Gastrocnemius medialis (tissue), 4 donors: Measurements from ENCODE around the gene WFDC12. TPM values are rescaled to one million over a fixed set of nuclear protein-coding genes. Genes with fewer than 3 reads are reported as not detected.

Source experiments
- ATAC-seq, 2 donors: fragments of 150-250 bp; one replicate each; pipeline ENCODE4 v1.9.1; 2016
- DNase-seq, 2 donors: peaks; one replicate each; pipeline ENCODE4 v3.0.0-alpha.2; 2019
- H3K27ac ChIP-seq, 4 donors: fragments of 200-600 bp; sonication (generic); 1 replicate in 1 of 4; 2 replicates in 3 of 4; pipeline ENCODE4 v1.5.1; 2016 to 2018; ENCODE audit warnings: mild to moderate bottlenecking in 2 of 4, moderate library complexity in 1 of 4
- H3K27me3 ChIP-seq, 3 donors: fragments of 200-600 bp; sonication (generic) in 2 of 3; 1 replicate in 1 of 3; 2 replicates in 2 of 3; pipeline versions ENCODE4 v1.5.1 to v1.6.0; 2016 to 2019; ENCODE audit warnings: mild to moderate bottlenecking in 1 of 3, moderate library complexity in 1 of 3
- H3K36me3 ChIP-seq, 2 donors: fragments of 200-600 bp; sonication (generic) in 1 of 2; one replicate each; pipeline ENCODE4 v1.5.1; 2017 to 2018
- H3K4me1 ChIP-seq, 2 donors: fragments of 200-600 bp; sonication (generic) in 1 of 2; one replicate each; pipeline ENCODE4 v1.5.1; 2016 to 2017; ENCODE audit warnings: mild to moderate bottlenecking in 2 of 2
- H3K4me3 ChIP-seq, 4 donors: fragments of 200-600 bp; sonication (generic) in 3 of 4; 1 replicate in 1 of 4; 2 replicates in 3 of 4; pipeline ENCODE4 v1.5.1; 2016 to 2019; ENCODE audit warnings: mild to moderate bottlenecking in 2 of 4
- H3K9me3 ChIP-seq, 3 donors: fragments of 200-600 bp; sonication (generic) in 2 of 3; 1 replicate in 1 of 3; 2 replicates in 2 of 3; pipeline ENCODE4 v1.5.1; 2016 to 2019
- POLR2A ChIP-seq, 2 donors: fragments of 450-650 bp; IDR thresholded peaks; one replicate each; pipeline ENCODE4 v1.6.1; 2017; ENCODE audit warnings: antibody characterized with exemption in 2 of 2, mild to moderate bottlenecking in 2 of 2, moderate library complexity in 2 of 2
- in situ Hi-C, 4 donors: fragments of 200-750 bp; cut with MboI; loops; one replicate each; pipeline versions ENCODE4 v1.15.0 to v1.8.0; 2017; ENCODE audit warnings: low sequenced_read_pairs in 4 of 4
- intact Hi-C: fragments of 100-400 bp; cut with DNase I; formaldehyde crosslinking; loops from one replicate; pipeline ENCODE4 v1.15.1; 2023; ENCODE audit warnings: low total_unique reads
- total RNA-seq, 4 donors: library from RNA; depleted of rRNA; stranded (reverse); fragments of >200 nt; gene quantifications; one replicate each; pipeline versions ENCODE4 v1.1.0 to v1.2.3, GENCODE V29; 2016
- TF ChIP-seq, protein P1 (sequence below), 5 experiments: fragments of 450-650 bp in 3 of 5; fragments of 200-600 bp in 2 of 5; sonication (generic) in 2 of 5; IDR thresholded peaks in 4 of 5; conservative IDR thresholded peaks in 1 of 5; 1 replicate in 4 of 5; 2 replicates in 1 of 5; pipeline ENCODE4 v1.5.1; 2016 to 2019; ENCODE audit warnings: antibody characterized with exemption in 5 of 5, mild to moderate bottlenecking in 3 of 5, moderate library complexity in 3 of 5

WFDC12 gene
- total RNA-seq, 4 donors from 2014 or later: not detected

DNA sequence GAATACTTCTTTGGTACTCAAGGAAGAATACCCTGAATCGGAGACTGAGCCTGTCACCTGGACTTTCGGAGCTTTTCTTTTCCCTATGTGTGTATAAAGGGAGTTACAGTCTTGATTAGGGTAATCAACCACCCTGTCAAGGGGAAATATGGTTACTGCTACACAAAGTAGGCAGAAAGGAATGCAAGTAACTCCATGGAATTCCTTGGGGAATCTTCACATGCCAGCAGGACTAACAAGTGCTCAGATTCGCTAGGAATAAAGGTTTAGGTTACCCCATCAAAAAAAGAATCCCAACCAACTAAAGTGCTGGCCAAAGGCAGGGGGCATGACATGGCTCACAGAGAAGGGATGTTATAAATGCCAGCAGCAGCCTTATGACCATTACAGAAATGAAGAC, 33.8 kb downstream of the WFDC12 start:
- no peak for ATAC-seq

DNA sequence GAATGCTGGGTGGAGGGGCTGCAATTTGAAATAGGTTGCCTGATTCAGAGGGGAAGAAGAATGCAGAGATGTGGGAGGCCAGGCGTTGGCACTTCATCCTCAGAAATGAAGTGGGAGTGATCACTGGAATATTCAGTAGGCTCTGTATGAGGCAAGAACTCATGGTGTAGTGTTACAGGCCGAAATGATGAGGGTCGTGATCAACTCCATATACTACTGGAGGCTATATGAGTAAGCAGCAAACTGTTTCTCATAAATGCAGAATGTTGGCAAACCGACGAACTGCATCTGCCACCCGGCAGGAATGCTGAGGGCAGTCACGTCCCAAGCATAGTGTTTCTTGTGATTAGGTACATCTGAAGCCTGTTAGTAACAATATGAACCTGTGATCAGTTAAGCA, 36.0 kb downstream of the WFDC12 start:
- H3K9me3 ChIP-seq: no peaks in the 10 kb centered on the region
- no peaks in the 10 kb centered on the region for H3K36me3 ChIP-seq
- H3K4me1 ChIP-seq: no peaks in the 10 kb centered on the region
- intact Hi-C loops: no loop called here
- DNase-seq (no peak), ATAC-seq (peak in 1 of 2 donors; percentile 66)
- in situ Hi-C loops: no loop called here
- H3K27me3 ChIP-seq: no peaks in the 10 kb centered on the region
- TF ChIP-seq, protein P1, sequence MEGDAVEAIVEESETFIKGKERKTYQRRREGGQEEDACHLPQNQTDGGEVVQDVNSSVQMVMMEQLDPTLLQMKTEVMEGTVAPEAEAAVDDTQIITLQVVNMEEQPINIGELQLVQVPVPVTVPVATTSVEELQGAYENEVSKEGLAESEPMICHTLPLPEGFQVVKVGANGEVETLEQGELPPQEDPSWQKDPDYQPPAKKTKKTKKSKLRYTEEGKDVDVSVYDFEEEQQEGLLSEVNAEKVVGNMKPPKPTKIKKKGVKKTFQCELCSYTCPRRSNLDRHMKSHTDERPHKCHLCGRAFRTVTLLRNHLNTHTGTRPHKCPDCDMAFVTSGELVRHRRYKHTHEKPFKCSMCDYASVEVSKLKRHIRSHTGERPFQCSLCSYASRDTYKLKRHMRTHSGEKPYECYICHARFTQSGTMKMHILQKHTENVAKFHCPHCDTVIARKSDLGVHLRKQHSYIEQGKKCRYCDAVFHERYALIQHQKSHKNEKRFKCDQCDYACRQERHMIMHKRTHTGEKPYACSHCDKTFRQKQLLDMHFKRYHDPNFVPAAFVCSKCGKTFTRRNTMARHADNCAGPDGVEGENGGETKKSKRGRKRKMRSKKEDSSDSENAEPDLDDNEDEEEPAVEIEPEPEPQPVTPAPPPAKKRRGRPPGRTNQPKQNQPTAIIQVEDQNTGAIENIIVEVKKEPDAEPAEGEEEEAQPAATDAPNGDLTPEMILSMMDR (IDR thresholded peaks at IDR 0.05 in 4 of 5, conservative IDR thresholded peaks at IDR 0.05 in 1 of 5): no peak
- no peak for TF ChIP-seq POLR2A (IDR thresholded peaks at IDR 0.05)
- no peak overlapping the region for H3K27ac ChIP-seq
- H3K4me3 ChIP-seq: no peak overlapping the region

More for the DNA sequence above, 33.8 kb downstream of the WFDC12 start:
- Histone ChIP-seq H3K27me3 (no peaks in the 10 kb centered on the region), H3K9me3 (no peaks in the 10 kb centered on the region), H3K27ac (no peak overlapping the region), H3K36me3 (no peaks in the 10 kb centered on the region), H3K4me1 (no peaks in the 10 kb centered on the region), H3K4me3 (no peak overlapping the region)
- in situ Hi-C loops (loop anchor here in 2 of 4 donors (10.0 kb wide), 1 partner anchor 46 kb away; no protein-coding TSS in a partner anchor), intact Hi-C loops (loop anchor here (10.0 kb wide), 1 partner anchor 76 kb away; no protein-coding TSS in a partner anchor)
- TF ChIP-seq, protein P1 (IDR thresholded peaks at IDR 0.05 in 4 of 5, conservative IDR thresholded peaks at IDR 0.05 in 1 of 5): no peak
- TF ChIP-seq POLR2A (IDR thresholded peaks at IDR 0.05): no peak
- no peak for DNase-seq

DNA sequence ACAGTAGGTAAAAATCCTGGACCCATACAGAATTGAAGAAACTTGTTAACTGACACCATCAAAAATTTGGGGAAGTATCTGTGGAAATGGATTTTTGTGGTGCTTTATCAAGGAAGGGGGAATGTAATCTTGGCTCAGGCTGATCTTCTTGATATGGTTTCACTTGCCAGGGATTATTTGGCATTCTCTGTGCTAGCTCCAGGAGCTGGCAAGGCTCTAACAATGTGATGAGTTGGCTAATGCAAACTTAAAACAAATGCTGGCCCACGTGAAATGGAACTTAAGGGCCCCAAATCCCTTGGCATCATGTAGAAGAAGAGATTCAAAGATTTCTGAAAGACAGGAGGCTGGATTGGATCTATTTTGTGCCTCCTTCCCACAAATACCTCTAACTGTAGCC, 36.5 kb downstream of the WFDC12 start:
- Histone ChIP-seq H3K27me3 (no peaks in the 10 kb centered on the region), H3K4me1 (no peaks in the 10 kb centered on the region), H3K4me3 (no peak overlapping the region), H3K27ac (no peak overlapping the region), H3K9me3 (no peaks in the 10 kb centered on the region), H3K36me3 (no peaks in the 10 kb centered on the region)
- ATAC-seq (no peak), DNase-seq (no peak)
- in situ Hi-C loops: no loop called here
- no peak for TF ChIP-seq POLR2A (IDR thresholded peaks at IDR 0.05)
- TF ChIP-seq, protein P1 (IDR thresholded peaks at IDR 0.05 in 4 of 5, conservative IDR thresholded peaks at IDR 0.05 in 1 of 5): no peak
- intact Hi-C loops: no loop called here

DNA sequence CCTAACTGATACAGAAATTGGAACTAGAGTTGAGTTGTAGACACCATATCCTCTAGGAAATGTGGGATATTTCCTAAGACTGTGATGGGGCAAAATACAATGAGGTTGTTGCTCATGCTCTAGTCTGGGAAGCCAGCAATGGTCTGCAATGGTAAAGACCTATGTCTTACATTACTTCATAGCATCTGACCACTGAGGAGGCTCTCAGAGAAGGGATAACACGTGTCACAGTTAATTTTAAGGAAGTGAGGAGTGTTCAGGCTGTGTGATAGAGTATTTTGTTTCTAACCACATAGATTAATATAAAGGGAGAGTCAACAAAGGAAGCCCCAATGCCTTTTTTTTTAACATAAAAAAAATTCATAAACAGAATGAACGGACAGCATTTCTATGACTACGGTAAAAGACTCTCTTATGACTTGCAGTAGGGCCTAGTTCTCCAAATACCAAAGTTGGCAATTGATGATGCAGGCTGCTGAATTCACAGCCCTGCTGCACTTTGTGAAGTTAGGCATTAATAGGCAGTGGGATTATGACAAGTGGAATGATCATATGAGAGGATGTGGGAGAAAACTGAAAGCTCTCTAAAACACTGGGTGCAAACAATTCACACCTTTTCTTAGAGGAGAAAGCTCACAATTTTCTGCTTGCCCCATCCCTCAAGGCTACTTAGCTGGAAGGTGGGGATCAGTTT, 37.0 kb downstream of the WFDC12 start:
- no peak overlapping the region for H3K27ac ChIP-seq
- no peak overlapping the region for H3K4me3 ChIP-seq
- intact Hi-C loops (no loop called here), in situ Hi-C loops (no loop called here)
- no peak for ATAC-seq
- TF ChIP-seq, protein P1 (IDR thresholded peaks at IDR 0.05 in 4 of 5, conservative IDR thresholded peaks at IDR 0.05 in 1 of 5): no peak
- TF ChIP-seq POLR2A (IDR thresholded peaks at IDR 0.05): no peak
- H3K27me3 ChIP-seq: no peaks in the 10 kb centered on the region
- H3K9me3 ChIP-seq: no peaks in the 10 kb centered on the region
- no peaks in the 10 kb centered on the region for H3K36me3 ChIP-seq
- DNase-seq: no peak
- no peaks in the 10 kb centered on the region for H3K4me1 ChIP-seq
